ENCODE measurements around the gene PNMA6E. TPM values are rescaled to one million over a fixed set of nuclear protein-coding genes. Genes with fewer than 3 reads are reported as not detected.

Gene PNMA6E
- total RNA-seq, 1 donor from 2014 or later, result not detected

GRCh38 chrX:153445106-153445855 is 44.1 kb upstream of the PNMA6E start:
- no peak for TF ChIP-seq CTCF (IDR thresholded peaks at IDR 0.05)
- DNase-seq (no peak), ATAC-seq (ENCODE audit: low read depth) (no peak)
- Mint-ChIP-seq H3K27me3 (no peaks in the 10 kb centered on the region), H3K36me3 (ENCODE audit: low read depth) (peaks cover 10% of the 10 kb centered on the region), H3K9me3 (no peaks in the 10 kb centered on the region), H3K27ac (no peak overlapping the region), H3K4me3 (no peak overlapping the region), H3K4me1 (no peaks in the 10 kb centered on the region)
- intact Hi-C loops (cut with micrococcal nuclease), result no loop called here
- ChIA-PET POLR2A (no interaction called here), CTCF (no interaction called here)

- peaks cover 5% of the 10 kb centered on the region for H3K36me3 Mint-ChIP-seq (ENCODE audit: low read depth)
- H3K4me3 Mint-ChIP-seq, result no peak overlapping the region
- no peak overlapping the region for H3K27ac Mint-ChIP-seq
- no peaks in the 10 kb centered on the region for H3K27me3 Mint-ChIP-seq
- DNase-seq (no peak), ATAC-seq (ENCODE audit: low read depth) (no peak)
- ChIA-PET POLR2A (no interaction called here), CTCF (no interaction called here)
- no peak for TF ChIP-seq CTCF (IDR thresholded peaks at IDR 0.05)
- H3K9me3 Mint-ChIP-seq, result no peaks in the 10 kb centered on the region
- no peaks in the 10 kb centered on the region for H3K4me1 Mint-ChIP-seq
- intact Hi-C loops (cut with micrococcal nuclease), result no loop called here
Observed at GRCh38 chrX:153444333-153445011, 43.3 kb upstream of the PNMA6E start.

GRCh38 chrX:153443476-153444332 is 42.6 kb upstream of the PNMA6E start:
- Mint-ChIP-seq H3K4me3 (no peak overlapping the region), H3K4me1 (no peaks in the 10 kb centered on the region), H3K36me3 (ENCODE audit: low read depth) (peaks cover 3% of the 10 kb centered on the region), H3K27me3 (peaks cover 1% of the 10 kb centered on the region), H3K9me3 (no peaks in the 10 kb centered on the region), H3K27ac (no peak overlapping the region)
- DNase-seq, result no peak
- no peak for ATAC-seq (ENCODE audit: low read depth)
- POLR2A ChIA-PET, result no interaction called here
- no peak for TF ChIP-seq CTCF (IDR thresholded peaks at IDR 0.05)
- CTCF ChIA-PET, result no interaction called here
- intact Hi-C loops (cut with micrococcal nuclease), result no loop called here

- Mint-ChIP-seq H3K27ac (no peak overlapping the region), H3K9me3 (no peaks in the 10 kb centered on the region)
Observed at GRCh38 chrX:153442463-153442862, 41.3 kb upstream of the PNMA6E start.

More at GRCh38 chrX:153442463-153442862, 41.3 kb upstream of the PNMA6E start:
- POLR2A ChIA-PET, result no interaction called here
- H3K4me1 Mint-ChIP-seq, result no peaks in the 10 kb centered on the region
- no peaks in the 10 kb centered on the region for H3K36me3 Mint-ChIP-seq (ENCODE audit: low read depth)
- intact Hi-C loops (cut with micrococcal nuclease), result no loop called here
- TF ChIP-seq CTCF (IDR thresholded peaks at IDR 0.05), result no peak
- CTCF ChIA-PET, result no interaction called here
- DNase-seq (no peak), ATAC-seq (ENCODE audit: low read depth) (no peak)
- H3K27me3 Mint-ChIP-seq, result peaks cover 2% of the 10 kb centered on the region
- H3K4me3 Mint-ChIP-seq, result no peak overlapping the region

Measured in activated B cell treated with CpG ODN at 0.5 μM for 24 hours (primary cell).